Endometrium (tissue), 2 donors: ENCODE data around the gene DPM3.
"Not testable (repeated sequence)": the region's sequence is repeated elsewhere in the genome, so short reads cannot be mapped to it uniquely, and the experiment has no call there.

Experiments used
- FAIRE-seq: peaks from 2 replicates; lab custom pipeline; 2012; peaks lifted over from hg19 to GRCh38; lab: Jason Lieb, UNC
- donor health status: control.
- donor health status: control.

The DPM3 gene

DNA sequence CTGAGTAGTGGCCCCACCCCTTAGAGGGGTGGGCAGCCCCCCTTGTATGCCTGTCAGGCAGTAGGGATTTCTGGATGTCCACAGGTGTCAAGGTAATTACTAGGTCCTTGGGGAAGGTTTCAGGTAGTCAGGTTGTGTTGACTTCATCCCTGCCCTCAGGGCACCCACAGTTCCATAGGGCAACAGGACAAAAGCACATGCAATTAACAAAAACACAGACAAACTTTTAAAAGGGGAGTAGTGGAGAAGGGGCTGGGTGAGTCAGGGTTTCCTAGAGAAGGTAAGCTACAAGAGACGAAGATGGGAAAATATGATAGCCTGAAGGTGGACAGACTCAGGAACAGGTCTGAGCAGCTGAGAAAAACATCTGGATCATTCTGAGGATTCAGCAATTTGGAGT lies 18.7 kb upstream of the DPM3 start:
- FAIRE-seq: no peak

DNA sequence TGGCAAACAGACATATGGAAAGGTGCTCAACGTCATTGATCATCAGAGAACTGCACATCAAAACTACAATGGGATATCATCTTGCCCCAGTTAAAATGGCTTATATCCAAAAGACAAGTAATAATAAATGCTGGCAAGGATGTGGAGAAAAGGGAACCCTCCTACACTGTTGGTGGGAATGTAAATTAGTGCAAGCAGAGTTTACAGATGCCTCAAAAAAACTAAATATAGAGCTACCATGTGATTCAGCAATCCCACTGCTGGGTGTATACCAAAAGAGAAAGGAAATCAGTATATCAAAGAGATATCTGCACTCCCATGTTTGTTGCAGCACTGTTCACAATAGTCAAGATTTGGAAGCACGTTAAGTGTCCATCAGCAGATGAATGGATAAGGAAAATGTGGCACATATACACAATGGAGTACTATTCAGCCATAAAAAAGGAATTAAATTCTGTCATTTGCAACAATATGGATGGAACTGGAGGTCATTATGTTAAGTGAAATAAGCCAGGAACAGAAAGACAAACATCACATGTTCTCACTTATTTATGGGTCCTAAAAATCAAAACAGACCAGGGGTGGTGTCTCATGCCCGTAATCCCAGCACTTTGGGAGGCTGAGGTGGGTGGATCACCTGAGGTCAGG lies 15.8 kb upstream of the DPM3 start:
- not testable (repeated sequence) for FAIRE-seq

DNA sequence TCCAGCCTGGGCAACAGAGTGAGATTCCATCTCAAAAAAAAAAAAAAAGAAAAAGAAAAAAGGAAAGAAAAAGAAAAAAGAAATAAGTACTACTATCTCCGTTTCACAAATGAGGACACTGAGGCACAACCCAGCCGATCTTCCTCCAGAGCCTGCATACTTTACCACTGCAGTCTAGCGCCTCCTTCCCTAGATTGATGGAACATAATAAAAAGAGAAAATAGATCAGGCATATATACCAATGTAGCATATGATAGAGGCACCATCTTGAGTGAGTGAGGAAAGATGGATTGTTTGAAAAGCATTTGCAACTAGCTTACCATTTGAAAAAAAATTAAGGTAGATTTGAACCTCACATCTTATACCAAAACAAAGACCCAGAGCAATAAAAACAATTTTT lies 5.2 kb upstream of the DPM3 start:
- FAIRE-seq: no peak

DNA sequence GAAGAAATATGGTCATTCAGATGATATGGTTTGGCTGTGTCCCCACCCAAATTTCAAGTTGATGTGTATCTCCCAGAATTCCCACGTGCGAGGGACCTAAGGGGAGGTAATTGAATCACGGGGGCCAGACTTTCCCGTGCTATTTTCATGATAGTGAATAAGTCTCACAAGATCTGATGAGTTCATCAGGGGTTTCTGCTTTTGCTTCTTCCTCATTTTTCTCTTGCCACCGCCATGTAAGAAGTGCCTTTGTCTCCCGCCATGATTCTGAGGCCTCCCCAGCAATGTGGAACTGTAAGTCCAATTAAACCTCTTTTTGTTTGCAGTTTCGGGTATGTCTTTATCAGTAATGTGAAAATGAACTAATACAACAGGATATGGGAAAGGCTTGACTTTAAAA lies 1.4 kb upstream of the DPM3 start:
- no peak for FAIRE-seq

DNA sequence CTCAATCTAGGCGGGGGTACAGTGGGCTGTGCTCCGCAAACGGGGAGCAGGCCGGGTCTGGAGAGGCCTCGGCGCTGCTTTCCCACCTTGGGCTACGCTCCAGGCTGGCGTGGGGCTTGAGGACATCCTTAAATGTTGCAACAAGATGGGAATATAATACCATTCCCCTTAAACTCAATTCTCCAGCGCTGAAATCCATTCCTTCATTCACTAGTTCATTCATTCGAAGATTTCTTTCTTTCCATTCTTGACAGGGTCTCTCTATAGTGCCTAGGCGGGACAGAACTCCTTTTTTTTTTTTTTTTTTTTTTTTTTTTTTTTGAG lies 261 bp upstream of the DPM3 start:
- FAIRE-seq: no peak

DNA sequence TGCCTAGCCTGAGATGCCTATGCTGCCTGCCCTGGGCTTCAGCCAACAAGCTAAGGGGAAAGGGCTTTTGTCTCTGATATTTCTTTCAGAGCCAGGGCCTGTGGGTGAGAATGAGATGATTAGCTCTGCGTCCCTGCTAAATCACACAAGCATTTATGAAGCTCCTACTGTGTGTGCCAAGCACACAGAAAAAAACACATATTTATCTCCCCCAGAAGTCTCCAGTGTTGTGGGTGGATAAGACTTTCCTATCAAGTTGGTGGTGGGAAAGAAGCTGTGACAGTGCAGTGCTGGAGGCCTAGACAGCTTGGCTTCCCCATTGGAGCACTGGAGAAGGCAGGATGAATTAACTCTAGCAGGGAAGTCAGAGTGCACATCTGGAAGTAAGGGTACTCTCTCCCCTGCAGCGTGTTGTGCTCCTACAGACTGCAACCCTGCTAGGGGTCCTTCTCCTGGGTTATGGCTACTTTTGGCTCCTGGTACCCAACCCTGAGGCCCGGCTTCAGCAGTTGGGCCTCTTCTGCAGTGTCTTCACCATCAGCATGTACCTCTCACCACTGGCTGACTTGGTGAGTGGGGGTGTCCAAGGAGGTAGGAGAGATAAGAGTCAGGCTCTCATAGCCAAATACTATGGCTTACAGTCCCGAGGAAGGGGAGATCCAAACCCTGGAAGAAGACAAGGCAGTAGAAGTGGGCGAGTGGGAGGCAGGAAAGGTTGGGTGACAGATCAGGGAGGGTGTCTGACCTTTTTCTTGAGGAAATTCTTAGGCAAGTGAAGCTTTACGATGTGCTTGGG lies 3.0 kb downstream of the DPM3 start:
- no peak for FAIRE-seq

DNA sequence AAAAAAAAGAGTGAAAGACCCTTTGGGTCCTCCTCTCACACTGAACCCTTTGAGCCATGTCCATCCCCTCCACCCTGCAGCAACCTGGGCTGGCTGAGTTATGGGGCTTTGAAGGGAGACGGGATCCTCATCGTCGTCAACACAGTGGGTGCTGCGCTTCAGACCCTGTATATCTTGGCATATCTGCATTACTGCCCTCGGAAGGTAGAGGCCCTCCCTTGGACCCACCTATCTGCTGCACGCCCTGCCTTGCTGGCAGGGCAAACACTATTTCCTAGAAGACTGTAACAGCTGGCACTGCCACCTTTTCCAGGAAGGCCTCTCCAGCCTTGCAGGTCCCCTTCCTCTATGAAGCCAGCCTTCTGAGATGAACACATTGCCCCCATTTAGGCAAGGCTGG lies 3.6 kb downstream of the DPM3 start:
- no peak for FAIRE-seq

DNA sequence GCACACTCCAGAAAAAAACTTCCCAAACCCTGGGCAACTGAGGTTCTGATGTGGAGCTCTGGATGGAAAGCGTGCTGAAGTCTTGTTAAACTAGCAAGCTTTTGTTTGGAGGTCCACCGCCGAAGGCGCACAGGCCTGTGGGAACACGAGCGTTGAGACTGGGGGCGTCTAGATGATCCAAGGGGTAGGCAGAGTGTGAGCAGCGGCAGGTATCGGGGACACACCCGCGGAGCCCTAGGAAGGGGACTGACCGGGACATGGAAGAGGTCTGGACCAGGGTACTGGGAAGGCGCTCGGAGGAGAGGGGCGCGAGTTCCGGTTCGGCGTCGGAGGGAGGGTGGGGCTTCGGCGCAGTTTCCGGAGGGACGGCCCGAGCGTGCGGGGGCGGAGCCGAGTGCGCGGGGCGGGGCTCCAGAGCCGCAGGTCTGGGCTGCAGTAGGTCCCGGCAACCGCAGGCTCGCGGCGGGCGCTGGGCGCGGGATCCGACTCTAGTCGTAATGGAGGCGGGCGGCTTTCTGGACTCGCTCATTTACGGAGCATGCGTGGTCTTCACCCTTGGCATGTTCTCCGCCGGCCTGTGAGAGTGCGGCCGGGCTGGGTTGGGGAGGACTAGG lies 4.8 kb downstream of the DPM3 start, which contains the start of gene SLC50A1:
Gene SLC50A1, plus strand, starts transcription at position 438 of the 614 bp plus-strand sequence. Its CDS starts 60 bp downstream, at position 498.
- FAIRE-seq: no peak

DNA sequence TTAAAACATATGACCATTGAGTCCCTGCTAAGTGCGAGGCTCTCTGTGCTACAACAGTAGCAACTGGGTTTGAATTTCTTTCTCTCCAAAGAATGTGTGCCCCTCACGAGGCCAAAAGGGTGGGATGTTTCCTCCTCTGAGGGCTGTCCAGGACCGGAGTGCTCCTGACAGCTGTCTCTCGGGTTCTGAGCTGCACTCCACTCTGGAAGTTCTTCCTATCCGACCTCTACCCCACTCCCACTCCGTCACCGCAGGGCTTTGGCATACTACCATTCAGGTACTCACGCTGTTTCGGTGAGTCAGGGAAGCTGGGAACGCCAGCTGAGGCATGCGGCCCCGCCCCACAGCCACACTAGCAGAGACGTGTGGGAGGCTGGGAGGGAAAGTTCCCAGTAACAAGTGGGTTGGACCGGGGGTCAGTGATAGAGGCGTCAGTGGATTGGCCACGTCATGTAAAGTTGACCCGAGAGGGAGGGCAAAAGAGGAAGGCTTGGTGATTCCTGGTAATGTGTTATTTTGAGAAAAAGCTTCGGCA lies 5.4 kb downstream of the DPM3 start:
- FAIRE-seq: no peak

DNA sequence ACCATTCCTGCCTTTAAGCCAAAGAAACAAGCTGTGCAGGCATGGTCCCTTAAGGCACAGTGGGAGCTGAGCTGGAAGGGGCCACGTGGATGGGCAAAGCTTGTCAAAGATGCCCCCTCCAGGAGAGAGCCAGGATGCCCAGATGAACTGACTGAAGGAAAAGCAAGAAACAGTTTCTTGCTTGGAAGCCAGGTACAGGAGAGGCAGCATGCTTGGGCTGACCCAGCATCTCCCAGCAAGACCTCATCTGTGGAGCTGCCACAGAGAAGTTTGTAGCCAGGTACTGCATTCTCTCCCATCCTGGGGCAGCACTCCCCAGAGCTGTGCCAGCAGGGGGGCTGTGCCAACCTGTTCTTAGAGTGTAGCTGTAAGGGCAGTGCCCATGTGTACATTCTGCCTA lies 6.0 kb downstream of the DPM3 start:
- no peak for FAIRE-seq

DNA sequence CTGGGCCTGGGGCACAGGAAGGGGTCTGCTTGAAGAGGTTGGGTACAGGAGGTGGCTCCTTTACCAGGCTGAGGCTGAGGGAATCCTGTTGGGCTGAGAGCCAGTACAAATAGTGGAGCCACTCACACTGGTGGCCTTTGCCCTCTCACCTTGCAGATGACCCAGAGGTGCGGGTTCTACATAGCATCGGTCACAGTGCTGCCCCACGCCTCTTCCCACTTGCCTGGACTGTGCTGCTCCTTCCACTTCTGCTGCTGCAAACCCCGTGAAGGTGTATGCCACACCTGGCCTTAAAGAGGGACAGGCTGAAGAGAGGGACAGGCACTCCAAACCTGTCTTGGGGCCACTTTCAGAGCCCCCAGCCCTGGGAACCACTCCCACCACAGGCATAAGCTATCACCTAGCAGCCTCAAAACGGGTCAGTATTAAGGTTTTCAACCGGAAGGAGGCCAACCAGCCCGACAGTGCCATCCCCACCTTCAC lies 6.5 kb downstream of the DPM3 start:
- no peak for FAIRE-seq

DNA sequence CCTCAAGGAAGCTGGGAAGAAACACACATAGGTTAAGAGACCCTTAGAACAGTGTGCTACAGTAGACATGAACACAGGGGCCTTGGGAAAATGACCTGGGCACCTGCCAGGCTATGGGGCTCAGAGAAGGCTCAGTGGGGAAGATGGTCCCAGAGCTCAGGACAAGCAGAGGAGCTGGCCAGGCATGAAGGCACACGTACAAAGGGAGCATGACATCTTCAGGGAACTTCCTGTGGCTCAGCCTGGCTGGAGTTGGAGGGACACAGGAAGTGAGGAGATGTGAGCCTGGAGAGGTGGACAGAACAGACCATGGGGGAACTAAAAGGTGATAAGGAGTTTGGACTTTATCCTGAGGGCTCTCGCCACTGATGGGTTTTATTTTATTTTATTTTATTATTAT lies 8.5 kb downstream of the DPM3 start:
- FAIRE-seq: no peak

DNA sequence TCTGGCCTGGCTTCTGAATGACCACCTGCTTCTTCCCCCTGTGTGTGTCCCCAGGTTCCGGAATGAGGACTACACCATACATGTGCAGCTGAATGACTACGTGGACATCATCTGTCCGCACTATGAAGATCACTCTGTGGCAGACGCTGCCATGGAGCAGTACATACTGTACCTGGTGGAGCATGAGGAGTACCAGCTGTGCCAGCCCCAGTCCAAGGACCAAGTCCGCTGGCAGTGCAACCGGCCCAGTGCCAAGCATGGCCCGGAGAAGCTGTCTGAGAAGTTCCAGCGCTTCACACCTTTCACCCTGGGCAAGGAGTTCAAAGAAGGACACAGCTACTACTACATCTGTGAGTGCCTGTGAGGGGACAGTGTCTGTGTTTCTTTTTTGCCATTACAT lies 9.0 kb downstream of the DPM3 start:
- no peak for FAIRE-seq

DNA sequence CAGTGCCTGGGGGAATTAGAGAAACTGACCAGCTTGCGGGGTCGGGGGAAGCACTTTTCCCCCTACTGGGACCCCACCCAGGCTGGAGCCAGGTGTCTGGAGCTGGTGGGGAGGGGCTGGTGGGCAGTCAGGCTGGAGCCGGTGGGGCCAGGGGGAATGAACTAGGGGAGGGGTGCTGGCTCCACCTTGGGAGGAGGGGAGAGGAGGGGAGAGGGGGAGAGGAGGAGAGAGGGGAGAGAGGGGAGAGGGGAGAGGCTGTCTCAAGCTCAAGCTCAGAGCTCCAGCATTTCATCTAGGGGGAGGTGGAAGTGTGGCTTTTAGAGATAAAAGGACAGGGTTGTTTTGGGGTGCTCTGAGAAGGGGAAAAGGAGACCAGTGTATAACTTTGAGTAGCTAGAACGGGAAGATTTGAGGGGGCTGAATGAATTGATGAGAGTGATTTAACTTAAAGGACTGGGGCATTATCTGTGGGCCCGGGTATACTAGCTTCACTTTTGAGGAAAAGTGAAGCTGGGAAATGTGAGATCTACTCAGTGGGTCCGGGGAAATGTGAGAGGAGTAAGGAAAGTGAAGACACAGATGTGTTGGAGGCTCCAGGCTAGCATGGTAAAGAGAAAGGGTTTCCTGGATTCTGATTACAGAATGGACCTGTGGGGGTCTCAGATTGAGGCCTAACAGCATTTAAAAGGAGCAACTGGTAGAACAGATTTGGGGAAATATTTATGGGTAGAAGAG lies 9.9 kb downstream of the DPM3 start:
- no peak for FAIRE-seq

DNA sequence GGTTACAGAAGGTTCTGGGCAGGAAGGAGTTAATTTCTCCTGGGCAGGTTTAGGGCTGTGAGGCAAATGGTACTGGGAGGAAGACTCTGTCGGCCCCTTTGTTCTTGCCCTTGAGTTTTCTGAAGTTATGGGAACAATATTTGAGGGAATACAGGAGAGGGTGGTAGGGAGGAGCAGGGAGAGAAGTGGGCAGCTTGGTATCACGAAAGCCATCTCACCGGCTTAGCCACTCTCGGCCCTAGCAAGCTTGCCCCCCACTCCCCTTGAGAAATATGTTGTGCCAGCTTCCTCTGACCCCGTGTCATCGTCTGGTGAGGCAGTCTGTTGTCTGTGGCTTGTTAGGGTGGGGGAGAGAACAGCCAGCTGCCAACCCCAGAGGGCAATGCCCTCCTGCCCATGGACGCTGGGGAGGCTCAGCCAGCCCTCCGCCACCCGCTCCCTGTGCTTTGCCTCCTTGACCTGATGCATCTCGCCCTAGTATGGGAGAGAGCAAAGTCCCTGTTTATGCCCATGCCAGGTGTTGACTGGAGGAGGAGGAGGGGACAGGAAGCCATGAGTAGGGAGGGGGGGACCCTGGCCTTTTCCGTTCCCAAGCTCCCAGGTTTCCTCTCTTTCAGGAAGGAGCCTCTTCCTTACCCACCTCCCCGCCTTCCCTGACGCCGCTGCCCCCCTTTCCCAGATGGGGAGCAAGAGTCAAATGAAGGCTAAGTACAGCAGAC lies 11.4 kb downstream of the DPM3 start:
- FAIRE-seq: no peak

DNA sequence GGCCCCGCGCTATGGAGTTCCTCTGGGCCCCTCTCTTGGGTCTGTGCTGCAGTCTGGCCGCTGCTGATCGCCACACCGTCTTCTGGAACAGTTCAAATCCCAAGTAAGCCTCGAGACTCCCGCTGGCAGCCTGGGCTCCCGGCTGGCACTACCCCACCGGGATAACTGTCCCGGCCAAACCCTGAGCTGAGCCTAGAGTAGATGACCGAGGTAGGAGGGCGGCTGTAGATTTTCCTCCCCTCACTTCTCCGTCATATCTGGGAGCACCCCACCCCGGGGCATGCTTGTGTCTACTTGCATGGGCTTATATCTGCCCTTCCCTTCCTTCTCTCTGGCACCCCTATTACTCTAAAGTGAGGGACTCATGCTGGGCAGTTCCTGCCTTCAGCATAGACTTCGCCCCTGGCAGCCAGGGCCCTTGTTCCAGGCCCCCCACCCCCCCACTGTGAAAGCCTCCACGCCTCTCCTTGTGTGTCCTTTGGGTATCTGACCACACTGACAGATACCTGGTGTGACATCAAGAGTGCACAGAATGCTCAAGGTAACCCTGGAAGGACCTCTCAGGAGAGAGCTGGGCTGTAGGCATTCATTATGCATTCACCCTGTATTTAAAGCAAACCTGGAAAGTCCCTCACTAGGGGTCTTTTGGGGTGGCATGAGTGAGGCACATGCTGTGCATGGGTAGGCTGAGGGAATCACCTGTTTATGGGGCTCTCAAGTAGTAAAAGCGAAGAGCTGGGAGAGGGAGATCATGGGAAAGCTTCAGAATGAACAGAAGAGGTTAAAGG lies 12.2 kb downstream of the DPM3 start:
- no peak for FAIRE-seq

DNA sequence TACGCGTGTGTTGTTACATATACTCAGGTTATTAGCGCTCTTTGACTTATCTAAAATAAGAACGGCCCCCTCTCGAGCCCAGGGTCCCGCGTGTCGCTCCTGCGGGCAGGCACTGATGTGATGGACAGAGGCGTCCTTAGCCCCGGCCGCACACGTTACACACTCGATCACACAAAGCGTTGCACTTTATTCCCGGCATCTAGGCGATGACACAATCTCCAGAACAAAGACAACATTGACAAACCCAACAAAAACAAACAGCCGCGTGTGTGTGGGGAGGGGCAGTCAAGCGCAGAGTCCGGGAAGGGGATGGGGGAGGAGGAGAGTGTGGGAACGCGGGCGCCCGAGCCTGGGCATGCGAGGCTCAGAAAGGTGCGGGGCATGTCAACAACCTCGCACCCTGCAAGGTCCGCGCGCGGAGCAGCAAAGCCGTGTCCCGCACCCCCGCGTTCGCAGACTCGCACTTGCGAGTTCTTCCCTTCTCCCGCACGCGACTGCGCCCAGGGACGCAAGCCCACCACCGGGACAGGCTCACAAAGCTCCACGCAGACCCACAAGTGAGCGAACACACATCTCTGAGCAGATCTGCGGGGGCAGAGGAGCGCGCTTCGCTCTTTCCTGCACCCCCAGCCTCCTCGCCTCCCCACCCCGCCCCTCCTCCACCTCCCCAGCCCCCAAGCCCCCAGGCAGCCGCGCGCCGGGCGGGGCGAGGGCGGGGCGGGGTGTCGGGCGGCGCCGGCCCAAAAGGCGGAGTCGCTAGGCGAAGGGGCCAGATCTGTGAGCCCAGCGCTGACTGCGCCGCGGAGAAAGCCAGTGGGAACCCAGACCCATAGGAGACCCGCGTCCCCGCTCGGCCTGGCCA lies 13.0 kb downstream of the DPM3 start, which contains the start of gene EFNA1:
Gene EFNA1, plus strand, starts transcription at position 772 of the 862 bp plus-strand sequence. CDS start 102 bp downstream, outside the sequence.
- FAIRE-seq: no peak

DNA sequence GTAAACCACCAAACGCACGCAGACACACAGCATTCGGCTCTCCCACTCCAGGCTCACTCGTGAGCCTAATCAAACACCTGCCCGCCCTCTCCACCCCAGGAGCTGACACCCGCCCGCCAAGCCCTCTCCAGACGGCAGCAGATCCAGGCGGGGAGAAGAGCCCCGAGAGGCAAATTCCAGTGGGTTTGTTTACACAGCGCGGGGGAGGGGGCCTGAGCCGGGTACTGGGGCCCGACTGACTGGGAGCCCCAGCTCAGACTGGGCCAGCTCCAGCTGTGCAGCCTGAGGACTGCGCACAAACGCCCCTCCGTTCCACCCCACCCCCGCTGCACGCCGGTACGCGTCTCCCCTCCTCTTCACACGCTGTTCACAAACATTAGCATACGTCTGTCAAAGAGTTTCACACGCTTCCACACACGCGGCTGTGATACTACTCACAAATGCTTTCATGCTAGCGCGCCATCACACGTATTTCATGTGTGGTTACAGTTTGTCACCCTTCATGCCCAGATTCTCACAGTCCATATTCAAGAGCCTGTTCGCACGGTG lies 13.7 kb downstream of the DPM3 start:
- no peak for FAIRE-seq

DNA sequence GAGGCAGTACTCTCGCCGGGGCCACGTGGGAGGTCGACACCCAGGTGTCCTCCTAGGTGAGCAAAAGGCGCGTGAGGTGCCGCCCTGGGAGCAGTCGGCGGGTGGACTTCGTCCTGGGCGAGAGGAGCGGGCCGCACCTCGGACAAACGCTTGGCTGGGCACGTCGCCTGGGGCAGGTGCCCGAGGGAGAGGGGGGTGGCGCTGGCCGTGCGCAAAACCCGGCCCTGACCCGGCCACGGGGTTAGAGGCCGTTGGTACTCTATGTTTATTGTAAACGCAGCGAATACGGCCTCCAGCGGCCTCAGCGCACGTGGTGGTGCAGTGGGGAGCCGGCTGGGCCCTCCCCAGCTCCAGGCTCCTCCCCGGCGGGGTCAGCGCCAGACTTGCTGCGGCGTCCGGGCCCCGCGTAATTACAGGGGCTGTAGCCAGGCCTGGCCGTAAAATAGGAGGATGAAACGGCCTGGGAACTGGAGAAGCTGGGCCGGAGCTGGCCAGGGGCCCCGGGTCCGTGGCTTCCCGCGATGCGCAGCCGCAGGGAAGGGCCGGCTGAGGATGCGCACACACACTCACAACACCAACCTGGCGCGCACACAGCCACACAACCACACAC lies 14.3 kb downstream of the DPM3 start:
- no peak for FAIRE-seq
